Natural killer cell (primary cell): ENCODE measurements around the gene CDK3. TPM values are rescaled to one million over a fixed set of nuclear protein-coding genes. Genes with fewer than 3 reads are reported as not detected.

Experiments used
- ATAC-seq, 3 donors: fragments of 150-1000 bp in 2 of 3; fragments of 200-7000 bp in 1 of 3; cut with Tn5 transposase; 1 replicate in 1 of 3; 2 replicates in 2 of 3; pipeline ENCODE4 v1.10.0; 2021; ENCODE audit warnings: mild to moderate bottlenecking in 2 of 3, moderate library complexity in 2 of 3
- DNase-seq, 2 donors: peaks; one replicate each; pipeline versions ENCODE4 v3.0.0 to v3.0.0-alpha.2; 2013 to 2021; ENCODE audit warnings: mixed read lengths in 1 of 2
- H3K27ac ChIP-seq: one replicate; pipeline ENCODE4 v1.5.1; 2013; ENCODE audit warnings: mild to moderate bottlenecking, low read length
- H3K27me3 ChIP-seq: one replicate; pipeline ENCODE4 v1.6.1; 2013; ENCODE audit warnings: low read length; ENCODE audit not compliant: control insufficient read depth, insufficient read depth
- H3K36me3 ChIP-seq: one replicate; pipeline ENCODE4 v1.6.1; 2013; ENCODE audit warnings: low read length; ENCODE audit not compliant: control insufficient read depth, insufficient read depth
- H3K4me1 ChIP-seq: one replicate; pipeline ENCODE4 v1.6.1; 2013; ENCODE audit warnings: low read length; ENCODE audit not compliant: control insufficient read depth, insufficient read depth
- H3K4me3 ChIP-seq: one replicate; pipeline ENCODE4 v1.5.1; 2013; ENCODE audit warnings: low read length
- H3K9me3 ChIP-seq: one replicate; pipeline ENCODE4 v1.6.1; 2013; ENCODE audit warnings: low read length; ENCODE audit not compliant: control insufficient read depth, insufficient read depth
- H3K27ac Mint-ChIP-seq, 2 donors: one replicate each; pipeline ENCODE4 v1.8.0; 2022; ENCODE audit warnings: mild to moderate bottlenecking in 2 of 2, mixed read lengths in 2 of 2, moderate library complexity in 1 of 2
- H3K27me3 Mint-ChIP-seq, 2 donors: one replicate each; pipeline ENCODE4 v1.8.0; 2022; ENCODE audit warnings: low read depth in 2 of 2, mixed read lengths in 2 of 2
- H3K36me3 Mint-ChIP-seq: one replicate; pipeline ENCODE4 v1.8.0; 2022; ENCODE audit warnings: mixed read lengths
- H3K4me1 Mint-ChIP-seq, 2 donors: one replicate each; pipeline ENCODE4 v1.8.0; 2022; ENCODE audit warnings: mixed read lengths in 2 of 2
- H3K4me3 Mint-ChIP-seq: one replicate; pipeline ENCODE4 v1.8.0; 2022; ENCODE audit warnings: mild to moderate bottlenecking, moderate library complexity, mixed read lengths
- H3K9me3 Mint-ChIP-seq, 2 donors: one replicate each; pipeline ENCODE4 v1.8.0; 2022; ENCODE audit warnings: mixed read lengths in 2 of 2
- CTCF ChIP-seq: fragments of 200-600 bp; IDR thresholded peaks from one replicate; pipeline ENCODE4 v1.8.0; 2022; ENCODE audit warnings: antibody characterized with exemption
- WGBS: methylation state at CpG from one replicate; pipeline ENCODE4 v1.1.7; 2013; ENCODE audit warnings: missing lambda C conversion rate; ENCODE audit not compliant: insufficient coverage; 5-methylcytosine and 5-hydroxymethylcytosine counted together
- intact Hi-C: fragments of 100-400 bp; cut with micrococcal nuclease; formaldehyde crosslinking; loops from one replicate; pipeline ENCODE4 v1.14.2; 2022
- total RNA-seq, 4 donors: library from RNA; stranded (reverse); fragments of 120-200 nt in 1 of 4; gene quantifications; one replicate each; pipeline versions ENCODE4 v1.2.3 to v1.2.4, GENCODE V29; 2013 to 2022

The CDK3 gene
- total RNA-seq, 3 donors from 2014 or later (not counting 1 experiment from before 2014, with no cell fraction given): 5.5 to 13.6 (median 13.5) TPM

GRCh38 chr17:75978938-75979704 is 21.5 kb upstream of the CDK3 start, which contains the start of the genes ACOX1 and TEN1:
ACOX1 (minus strand) TSS chr17:75979166; CDS start chr17:75979073, 93 bp downstream.
TEN1 (plus strand) TSS chr17:75979240; CDS start chr17:75986193, 6,953 bp downstream.
- WGBS: under 1% methylated on average over 72 of the region's 72 CpGs
- Histone ChIP-seq H3K27me3 (no peaks in the 10 kb centered on the region), H3K36me3 (peaks cover 4% of the 10 kb centered on the region), H3K9me3 (no peaks in the 10 kb centered on the region), H3K4me1 (peaks cover 19% of the 10 kb centered on the region), H3K4me3 (peak within 1 kb of the TSS; percentile 96), H3K27ac (peak within 1 kb of the TSS; percentile 93)
- intact Hi-C loops: loop anchor here (1.0 kb wide), 1 partner anchor 38 kb away; the partner anchor contains the start of gene FBF1
- Mint-ChIP-seq H3K4me3 (peak within 1 kb of the TSS; percentile 96), H3K27ac (peak within 1 kb of the TSS; percentile 99 to 100), H3K27me3 (no peaks in the 10 kb centered on the region), H3K9me3 (no peaks in the 10 kb centered on the region), H3K36me3 (no peaks in the 10 kb centered on the region), H3K4me1 (peaks cover 28 to 33% of the 10 kb centered on the region in 2 donors)
- ATAC-seq (peak; percentile 90 to 97 (median 91)), DNase-seq (peak; percentile 90 to 98)
- peak; percentile 33 for TF ChIP-seq CTCF

DNA sequence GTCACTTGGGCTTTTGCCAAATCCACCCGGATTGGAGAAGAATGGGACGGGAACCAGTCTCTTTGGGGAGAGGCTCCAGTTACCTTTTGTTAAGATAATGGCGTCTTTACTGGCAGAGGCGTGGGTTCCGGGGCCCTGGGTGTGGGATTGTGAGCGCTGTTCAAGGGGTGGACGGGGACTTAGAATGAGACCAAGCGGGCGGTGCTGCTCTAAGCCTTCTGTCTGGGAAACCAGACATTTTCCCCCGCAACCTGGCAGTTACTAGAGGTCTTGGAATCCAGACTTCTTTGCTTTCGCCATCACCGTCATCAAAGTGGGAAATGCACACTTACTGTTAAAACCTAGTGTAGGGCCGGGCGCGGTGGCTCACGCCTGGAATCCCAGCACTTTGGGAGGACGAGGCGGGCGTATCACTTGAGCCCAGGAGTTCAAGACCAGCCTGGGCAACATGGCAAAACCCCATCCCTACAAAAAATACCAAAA is 20.9 kb upstream of the CDK3 start:
- H3K9me3 Mint-ChIP-seq: no peaks in the 10 kb centered on the region
- H3K36me3 Mint-ChIP-seq: no peaks in the 10 kb centered on the region
- no peaks in the 10 kb centered on the region for H3K27me3 Mint-ChIP-seq
- H3K27ac Mint-ChIP-seq: peak overlapping the region; percentile 99 to 100
- Histone ChIP-seq H3K4me3 (peak overlapping the region; percentile 96), H3K27ac (peak overlapping the region; percentile 93), H3K27me3 (no peaks in the 10 kb centered on the region), H3K36me3 (peaks cover 2% of the 10 kb centered on the region), H3K9me3 (no peaks in the 10 kb centered on the region), H3K4me1 (peaks cover 19% of the 10 kb centered on the region)
- intact Hi-C loops: loop anchor here (1.0 kb wide), 1 partner anchor 38 kb away; the partner anchor contains the start of gene FBF1
- 7% methylated on average over 19 of the region's 19 CpGs for WGBS
- TF ChIP-seq CTCF: no peak
- ATAC-seq (peak; percentile 28 to 35 (median 30)), DNase-seq (no peak)
- H3K4me1 Mint-ChIP-seq: peaks cover 28 to 33% of the 10 kb centered on the region in 2 donors
- H3K4me3 Mint-ChIP-seq: peak overlapping the region; percentile 96

DNA sequence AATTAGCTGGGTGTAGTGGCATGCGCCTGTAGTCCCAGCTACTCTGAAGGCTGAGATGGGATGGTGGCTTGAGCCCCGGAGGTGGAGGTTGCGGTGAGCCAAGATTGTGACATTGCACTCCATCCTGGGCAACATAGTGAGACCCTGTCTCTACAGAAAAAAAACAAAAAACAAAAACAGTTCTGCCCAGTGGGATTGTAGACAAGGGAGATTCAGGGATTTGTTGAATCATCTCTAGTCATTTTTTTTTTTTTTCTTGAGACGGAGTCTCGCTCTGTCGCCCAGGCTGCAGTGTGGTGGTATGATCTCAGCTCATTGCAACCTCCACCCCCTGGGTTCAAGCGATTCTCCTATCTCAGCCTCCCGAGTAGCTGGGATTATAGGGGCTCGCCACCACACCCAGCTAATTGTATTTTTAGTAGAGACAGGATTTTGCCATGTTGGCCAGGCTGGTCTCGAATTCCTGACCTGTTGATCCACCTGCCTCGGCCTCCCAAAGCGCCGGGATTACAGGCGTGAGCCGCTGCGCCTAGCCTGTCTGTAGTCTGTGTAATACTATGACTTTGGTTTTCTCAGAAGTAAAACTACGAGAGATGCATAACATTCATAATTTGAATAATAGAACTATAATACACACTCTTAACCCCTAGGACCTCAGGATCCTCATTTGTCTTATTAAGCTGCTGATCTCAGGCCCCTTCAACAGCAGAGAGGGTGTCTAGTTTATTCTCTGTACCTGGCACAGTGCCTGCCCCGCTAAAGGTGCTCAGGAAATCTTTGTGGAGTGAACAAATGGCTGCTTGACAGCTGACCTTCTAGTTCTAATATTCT is 20.3 kb upstream of the CDK3 start:
- Histone ChIP-seq H3K36me3 (peaks cover 2% of the 10 kb centered on the region), H3K4me1 (peaks cover 19% of the 10 kb centered on the region), H3K4me3 (peak overlapping the region; percentile 96), H3K9me3 (no peaks in the 10 kb centered on the region), H3K27me3 (no peaks in the 10 kb centered on the region), H3K27ac (peak overlapping the region; percentile 93)
- Mint-ChIP-seq H3K9me3 (no peaks in the 10 kb centered on the region), H3K27ac (peak overlapping the region; percentile 99 to 100), H3K27me3 (no peaks in the 10 kb centered on the region), H3K4me1 (peaks cover 28 to 33% of the 10 kb centered on the region in 2 donors), H3K36me3 (no peaks in the 10 kb centered on the region), H3K4me3 (peak overlapping the region; percentile 96)
- 83% methylated on average over 10 of the region's 18 CpGs for WGBS
- TF ChIP-seq CTCF: no peak
- intact Hi-C loops: no loop called here
- DNase-seq (no peak), ATAC-seq (no peak)
